Activated T-cell treated with anti-CD3 and anti-CD28 coated beads for 4 hours (primary cell): ENCODE results near the gene SPOCK2.

Experiments
- DNase-seq: peaks from one replicate; pipeline ENCODE4 v3.0.0-alpha.2; 2020

SPOCK2 gene

GRCh38 chr10:72026278-72027111 lies 61.9 kb downstream of the SPOCK2 start:
- DNase-seq: no peak

GRCh38 chr10:72025832-72026231 lies 62.5 kb downstream of the SPOCK2 start:
- no peak for DNase-seq

- no peak for DNase-seq
Observed at GRCh38 chr10:72025400-72025799, 63.0 kb downstream of the SPOCK2 start.

- DNase-seq: no peak
Observed at GRCh38 chr10:72024596-72024995, 63.8 kb downstream of the SPOCK2 start.

GRCh38 chr10:72022228-72022627 lies 66.1 kb downstream of the SPOCK2 start:
- DNase-seq: no peak

GRCh38 chr10:72020914-72021809 lies 67.2 kb downstream of the SPOCK2 start:
- DNase-seq: no peak

GRCh38 chr10:72019085-72019876 lies 69.1 kb downstream of the SPOCK2 start:
- DNase-seq: no peak

- DNase-seq: no peak
Observed at GRCh38 chr10:72016608-72017300, 71.6 kb downstream of the SPOCK2 start.

- DNase-seq: no peak
Observed at GRCh38 chr10:72015841-72016240, 72.5 kb downstream of the SPOCK2 start.

GRCh38 chr10:72014785-72015480 lies 73.4 kb downstream of the SPOCK2 start:
- no peak for DNase-seq

GRCh38 chr10:72014197-72014596 lies 74.2 kb downstream of the SPOCK2 start:
- DNase-seq: no peak

GRCh38 chr10:72013202-72013945 lies 75.0 kb downstream of the SPOCK2 start:
- DNase-seq: no peak

- DNase-seq: no peak
Observed at GRCh38 chr10:72012796-72013195, 75.6 kb downstream of the SPOCK2 start.

- DNase-seq: no peak
Observed at GRCh38 chr10:72011976-72012512, 76.3 kb downstream of the SPOCK2 start.

GRCh38 chr10:72011468-72011867 lies 76.9 kb downstream of the SPOCK2 start:
- DNase-seq: no peak

- no peak for DNase-seq
Observed at GRCh38 chr10:72011016-72011415, 77.3 kb downstream of the SPOCK2 start.

GRCh38 chr10:72010234-72010973 lies 77.9 kb downstream of the SPOCK2 start:
- no peak for DNase-seq

- no peak for DNase-seq
Observed at GRCh38 chr10:72009425-72010081, 78.8 kb downstream of the SPOCK2 start.

GRCh38 chr10:72009051-72009424 lies 79.3 kb downstream of the SPOCK2 start:
- DNase-seq: no peak
